Fibroblast of peridontal ligament (primary cell): ENCODE results near the gene LPXN.

Source experiments
- DNase-seq: peaks from one replicate; pipeline ENCODE4 v3.0.0-alpha.2; 2010; ENCODE audit errors: extremely low read depth

LPXN gene

DNA sequence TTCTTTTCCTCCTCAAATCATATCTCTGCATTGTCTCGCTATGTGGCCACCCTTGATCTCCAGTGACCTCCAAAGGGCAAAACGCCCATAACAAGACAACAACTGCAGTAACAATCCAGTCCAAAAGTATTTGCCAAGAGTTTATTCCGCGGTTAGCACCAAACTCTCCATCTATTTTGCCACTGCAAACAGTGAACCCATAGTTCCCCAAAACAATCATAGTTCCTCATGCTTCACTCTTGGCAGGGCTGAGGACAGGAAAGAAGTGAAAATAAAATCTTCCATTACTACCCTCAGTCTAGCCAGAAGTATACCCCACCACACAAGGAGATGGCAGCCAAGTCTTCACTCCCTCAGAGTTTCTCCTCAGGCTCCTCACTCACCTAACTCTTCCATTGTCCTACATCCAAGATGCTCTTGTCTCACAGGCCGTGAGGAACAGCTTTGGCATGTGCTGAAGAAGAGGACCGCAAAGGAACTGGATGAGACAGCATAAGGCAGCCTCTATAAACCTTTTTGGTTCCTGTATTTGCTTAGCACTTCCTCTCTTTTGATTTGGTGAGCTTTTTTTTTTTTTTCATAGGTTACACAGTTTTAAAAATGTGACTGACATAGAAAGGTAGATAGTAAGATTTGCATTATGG lies at the start of gene LPXN:
Gene LPXN (minus strand): TSS at position 480 of the 644 bp plus-strand sequence. CDS start 84 bp downstream, at position 396.
- DNase-seq = peak; percentile 27

DNA sequence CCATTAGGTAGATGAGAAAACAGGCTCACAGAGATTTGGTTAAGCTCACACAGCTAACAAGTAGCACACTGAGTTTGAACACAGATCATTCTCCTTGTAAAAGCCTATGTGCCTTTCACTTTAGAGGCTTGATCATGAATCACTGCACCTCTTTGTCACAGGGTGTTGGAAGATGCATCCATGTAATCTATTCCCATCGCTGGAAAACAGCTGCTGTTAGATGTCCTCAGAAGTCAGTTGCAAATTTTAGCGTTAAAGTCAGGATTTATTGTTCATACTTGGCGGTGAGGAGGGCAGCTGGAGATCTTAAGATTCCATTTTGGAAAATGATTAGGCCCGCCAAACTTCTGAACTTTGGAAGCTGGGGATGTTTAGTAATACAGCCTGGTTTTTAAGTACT lies 49.4 kb upstream of the LPXN start:
- no peak for DNase-seq

DNA sequence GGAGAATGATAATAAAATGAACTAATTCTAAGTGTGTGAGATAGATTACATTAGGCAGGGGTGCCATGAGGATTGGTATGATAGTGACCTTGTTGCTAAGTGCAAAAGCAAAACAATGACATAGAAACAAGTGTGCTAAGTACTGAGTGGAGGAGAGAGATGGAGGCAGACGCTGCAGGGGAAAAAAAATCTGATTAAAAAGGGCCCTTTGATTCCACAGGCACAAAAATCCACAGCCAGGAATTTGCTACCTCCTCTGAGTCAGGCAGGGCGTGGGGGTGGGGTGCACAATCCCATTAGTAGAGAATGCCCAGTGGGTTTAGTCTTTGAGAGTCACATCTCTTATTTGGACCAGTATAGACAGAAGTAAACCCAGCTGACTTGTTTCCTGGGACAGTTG lies 46.7 kb upstream of the LPXN start, which contains the start of gene CNTF:
Gene CNTF (plus strand): TSS at position 322 of the 400 bp plus-strand sequence. CDS start 88 bp downstream, outside the sequence.
- DNase-seq = peak; percentile 7

DNA sequence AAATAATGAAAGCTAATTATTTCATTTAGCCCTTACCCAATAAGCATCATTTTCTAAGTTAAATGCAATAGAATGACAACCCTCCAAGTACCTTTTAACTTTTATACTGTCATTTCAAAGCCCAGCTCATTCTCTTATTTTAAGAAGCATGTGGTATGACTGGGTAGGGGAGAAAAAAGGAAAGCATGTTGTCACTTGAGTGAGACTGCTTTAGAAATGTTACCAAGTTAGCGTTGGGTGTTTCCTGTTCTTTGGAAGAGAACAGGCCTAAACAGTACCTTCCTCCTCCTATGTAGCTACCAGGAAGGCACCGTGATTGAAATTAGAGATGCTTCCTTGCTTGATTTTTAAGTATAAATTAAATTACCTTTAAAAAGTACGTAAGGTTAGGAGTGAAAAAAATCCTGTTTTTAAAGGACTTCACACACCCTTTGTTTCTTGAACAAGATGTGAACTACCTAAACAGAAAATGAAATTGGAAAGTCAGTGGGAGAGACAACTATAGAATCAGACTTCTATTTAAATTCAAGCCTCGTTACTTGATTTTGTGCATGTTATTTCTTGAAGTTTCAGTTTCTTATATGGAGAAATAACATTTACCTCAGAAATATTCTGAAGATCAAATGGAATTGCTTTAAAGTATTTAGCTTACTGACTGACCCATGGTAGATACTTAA lies 46.1 kb upstream of the LPXN start:
- no peak for DNase-seq

DNA sequence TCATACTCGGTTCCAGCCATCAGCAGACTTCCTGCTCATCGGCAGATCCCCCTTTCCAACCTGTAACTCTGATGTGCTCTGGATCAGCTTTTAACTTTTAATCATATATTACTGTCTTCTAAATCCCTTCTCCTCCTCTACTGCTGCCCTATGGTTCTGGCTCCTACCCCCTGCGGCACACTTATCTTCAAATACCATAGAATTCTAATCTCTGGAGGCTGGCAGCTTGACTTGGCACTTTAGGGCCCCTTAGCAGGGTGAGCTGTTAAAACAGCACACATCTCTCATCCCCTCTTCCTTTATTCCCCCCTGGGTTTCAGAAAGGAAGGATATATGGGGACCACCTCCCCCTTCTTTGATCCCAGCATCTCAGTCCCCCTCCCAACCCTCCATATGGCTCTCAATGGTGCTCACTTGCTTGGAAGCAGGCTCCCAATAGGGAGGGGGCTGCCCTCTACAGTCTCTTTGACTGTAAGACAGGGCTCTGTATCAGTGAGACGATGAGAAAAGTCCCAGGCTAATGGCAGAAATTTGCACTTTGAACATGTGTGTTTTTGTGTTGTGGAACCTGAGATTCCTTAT lies 42.4 kb upstream of the LPXN start:
- no peak for DNase-seq

DNA sequence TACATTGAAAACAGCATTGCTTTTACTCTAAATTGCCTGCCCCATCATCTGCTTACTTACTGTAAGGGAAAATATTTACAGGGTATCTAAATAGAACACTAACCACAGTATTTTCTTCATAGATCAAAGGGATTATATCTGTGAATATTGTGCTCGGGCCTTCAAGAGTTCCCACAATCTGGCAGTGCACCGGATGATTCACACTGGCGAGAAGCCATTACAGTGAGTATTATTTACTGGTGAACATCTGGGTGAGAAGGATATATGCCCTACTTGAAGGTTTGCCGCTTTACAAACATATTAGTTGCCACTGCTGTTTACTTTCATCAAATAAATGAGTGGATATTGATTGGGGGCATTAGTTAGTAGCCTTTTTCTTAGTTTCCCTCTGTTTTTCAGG lies 40.9 kb upstream of the LPXN start:
- DNase-seq = peak; percentile 95

DNA sequence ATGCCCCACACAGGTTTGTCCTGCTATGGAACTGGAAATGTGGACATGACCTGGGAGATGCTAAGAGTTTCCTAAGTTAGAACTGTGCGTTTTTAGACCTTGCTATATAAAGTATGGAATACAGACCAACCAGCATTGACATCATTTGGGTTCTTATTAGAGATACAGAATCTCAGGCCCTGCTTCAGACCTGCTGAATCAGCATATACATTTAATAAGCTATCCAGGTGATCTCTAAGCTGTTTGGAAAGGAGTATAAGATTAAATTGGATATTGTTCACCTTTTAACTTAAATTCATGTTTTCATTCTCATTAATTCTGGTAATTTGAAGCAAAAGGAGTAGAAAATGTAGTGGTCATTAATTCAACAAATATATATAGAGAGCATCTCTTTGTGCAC lies 39.9 kb upstream of the LPXN start:
- DNase-seq = no peak

DNA sequence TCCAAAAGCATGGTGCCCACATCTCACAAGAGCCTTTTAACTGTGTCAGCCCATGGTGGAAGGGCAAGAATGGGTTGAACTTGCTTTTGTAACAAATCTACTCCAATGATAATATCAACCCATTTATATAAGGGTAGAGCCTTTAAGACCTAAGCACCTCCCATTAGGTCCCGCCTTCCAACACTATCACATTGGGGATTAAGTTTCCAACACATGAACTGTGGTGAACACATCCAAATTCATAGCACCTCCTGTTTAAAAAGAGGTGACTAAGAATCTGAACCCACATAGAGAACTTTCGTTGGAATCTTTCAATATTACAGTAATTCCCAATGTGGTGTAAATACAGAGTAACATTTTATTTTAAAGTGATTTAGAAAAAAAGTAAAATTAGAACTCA lies 37.6 kb upstream of the LPXN start:
- DNase-seq = no peak

DNA sequence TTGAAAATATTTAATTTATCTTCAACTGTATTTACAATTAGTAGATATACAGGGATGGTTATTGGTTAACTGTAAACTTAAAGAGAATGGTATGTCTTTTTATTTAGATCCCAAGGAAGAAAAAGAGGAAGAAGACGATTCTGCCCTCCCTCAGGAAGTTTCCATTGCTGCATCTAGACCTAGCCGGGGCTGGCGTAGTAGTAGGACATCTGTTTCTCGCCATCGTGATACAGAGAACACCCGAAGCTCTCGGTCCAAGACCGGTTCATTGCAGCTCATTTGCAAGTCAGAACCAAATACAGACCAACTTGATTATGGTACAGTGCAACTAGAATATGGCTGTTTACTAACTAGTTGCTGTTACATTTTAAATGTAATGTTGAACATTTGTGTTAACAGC lies 34.1 kb upstream of the LPXN start:
- DNase-seq = no peak

DNA sequence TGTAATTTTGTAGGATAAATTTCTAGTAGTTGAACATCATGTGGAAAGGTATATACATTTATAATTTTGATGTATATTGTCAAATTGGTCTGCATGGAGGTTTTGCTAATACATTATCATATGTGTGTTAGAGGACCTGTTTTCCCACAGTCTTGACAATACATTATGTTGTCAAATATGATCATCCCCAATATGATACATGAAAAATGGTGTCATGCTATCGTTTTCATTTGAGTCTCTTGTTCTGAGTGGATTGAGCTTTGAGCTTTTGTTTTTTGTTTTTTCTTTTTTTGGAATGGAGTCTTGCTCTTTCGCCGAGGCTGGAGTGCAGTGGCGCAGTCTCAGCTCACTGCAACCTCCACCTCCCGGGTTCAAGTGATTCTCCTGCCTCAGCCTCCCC lies 32.7 kb upstream of the LPXN start:
- DNase-seq = no peak

DNA sequence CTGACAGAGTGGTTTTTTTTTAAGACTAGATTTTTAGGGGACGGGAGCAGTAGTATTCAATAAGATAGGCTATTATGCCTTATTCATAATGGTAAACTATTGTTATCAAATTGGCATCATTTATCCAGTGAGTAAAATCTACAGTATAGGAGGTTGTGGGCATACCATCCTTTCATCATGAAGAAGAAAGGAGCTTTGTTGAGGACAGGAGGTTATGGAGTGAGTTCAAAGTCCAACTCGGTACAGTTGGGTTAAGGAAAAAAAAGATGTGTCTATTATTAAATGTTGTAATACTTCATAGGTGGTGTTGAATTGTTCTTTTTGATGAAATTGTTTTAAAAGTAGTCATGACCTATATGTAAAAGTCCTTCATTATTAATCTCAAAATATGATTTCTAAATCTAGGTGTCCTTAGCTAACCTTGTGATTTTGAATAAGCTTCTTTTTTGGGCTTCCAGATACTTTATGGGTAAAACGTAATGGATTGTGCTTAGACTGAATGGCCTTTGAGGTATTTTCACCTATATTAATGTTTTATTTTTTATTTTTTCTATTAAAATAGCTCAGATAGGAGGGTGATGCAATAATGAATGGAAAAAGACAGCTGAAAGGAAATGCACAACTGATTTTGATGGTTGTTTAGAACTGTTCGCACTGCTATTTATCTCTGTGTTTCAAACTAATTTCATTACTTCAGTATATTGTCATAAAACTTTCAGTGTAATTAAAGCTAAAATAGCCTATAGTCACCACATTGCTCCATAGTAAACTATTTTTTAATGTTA lies 31.5 kb upstream of the LPXN start:
- DNase-seq = no peak

DNA sequence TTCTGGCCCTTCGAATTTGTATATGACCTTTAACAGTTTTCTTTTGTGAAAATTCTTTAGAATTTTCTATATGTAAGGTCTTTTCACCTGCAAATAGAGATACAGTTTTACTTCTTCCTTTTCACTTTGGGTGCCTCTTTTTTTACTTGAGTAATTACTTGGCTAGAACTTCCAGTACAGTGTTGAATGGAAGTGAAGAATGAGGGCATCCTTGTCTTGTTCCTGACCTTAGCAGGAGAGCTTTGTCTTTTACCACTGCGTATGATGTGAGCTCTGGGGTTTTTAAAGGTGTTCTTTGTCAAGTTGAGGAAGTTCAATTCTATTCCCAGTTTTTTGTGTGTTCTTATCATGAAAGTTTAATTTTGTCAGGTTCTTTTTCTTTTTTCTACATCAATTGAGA lies 24.9 kb upstream of the LPXN start:
- no peak for DNase-seq

DNA sequence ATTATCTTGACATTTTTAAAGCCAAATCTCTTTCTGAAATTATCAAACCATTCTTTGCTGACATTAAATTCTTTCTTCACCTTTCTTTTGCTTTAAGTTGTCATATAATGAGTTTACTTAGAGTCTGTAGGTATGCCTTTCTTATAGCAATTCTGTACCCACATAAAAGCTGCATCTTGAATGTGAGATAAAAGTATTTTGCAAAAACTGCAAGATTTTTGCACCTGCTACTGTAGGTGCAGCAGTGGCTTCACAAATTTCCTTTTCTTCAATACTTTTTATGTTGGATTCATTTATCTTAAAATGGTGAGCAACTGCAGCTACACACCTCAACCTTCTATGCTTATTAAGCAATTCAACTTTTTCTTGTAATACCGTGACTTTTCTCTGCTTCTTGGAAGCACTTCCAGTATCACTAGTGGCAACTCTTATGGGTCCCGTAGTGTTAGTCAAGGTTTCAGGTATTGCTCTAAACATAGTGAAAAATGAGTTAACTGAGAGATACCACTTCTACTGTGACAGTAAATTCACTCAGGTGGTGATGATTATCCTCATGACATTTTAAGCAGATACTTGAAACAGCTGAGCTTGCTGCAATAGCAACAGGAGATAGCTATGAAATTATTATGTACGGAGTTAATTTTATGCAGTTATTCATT lies 22.0 kb upstream of the LPXN start:
- no peak for DNase-seq

DNA sequence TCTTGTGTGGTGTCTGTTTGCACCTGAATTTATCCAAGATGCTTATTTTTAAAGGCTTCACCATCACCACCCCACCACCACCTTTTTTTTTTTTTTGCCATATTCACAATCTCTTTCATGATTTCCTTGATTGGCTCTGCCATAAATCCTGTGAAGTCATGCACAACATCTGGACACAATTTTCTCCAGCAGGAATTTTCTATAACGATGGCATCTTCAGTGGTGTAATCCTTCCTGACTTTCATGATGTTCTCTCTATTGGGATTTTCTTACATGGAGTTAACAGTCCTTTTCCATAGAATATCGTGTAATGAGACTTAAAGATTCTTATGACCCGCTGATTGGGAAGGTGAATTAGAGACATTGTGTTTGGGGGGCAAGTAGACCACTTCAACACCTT lies 21.0 kb upstream of the LPXN start:
- DNase-seq = peak; percentile 71

DNA sequence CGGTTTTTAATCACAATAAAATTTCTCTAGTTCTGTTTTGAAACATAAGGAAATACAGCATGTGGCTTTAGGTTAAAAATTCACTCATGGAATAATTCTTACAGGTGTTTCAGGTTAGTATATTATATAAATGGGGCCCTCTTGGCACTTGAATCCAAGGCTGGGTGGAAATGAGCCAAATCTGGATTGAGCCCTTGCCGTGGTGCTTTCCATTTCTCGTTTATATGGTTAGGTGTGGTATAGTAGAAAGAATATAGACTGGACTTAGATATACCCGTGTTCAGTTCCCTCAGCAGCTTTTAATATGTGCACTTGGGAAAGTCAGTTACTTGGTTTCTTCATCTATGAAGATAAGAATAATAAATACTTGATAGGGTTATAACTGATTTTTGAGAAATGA lies 19.2 kb upstream of the LPXN start:
- DNase-seq = no peak

DNA sequence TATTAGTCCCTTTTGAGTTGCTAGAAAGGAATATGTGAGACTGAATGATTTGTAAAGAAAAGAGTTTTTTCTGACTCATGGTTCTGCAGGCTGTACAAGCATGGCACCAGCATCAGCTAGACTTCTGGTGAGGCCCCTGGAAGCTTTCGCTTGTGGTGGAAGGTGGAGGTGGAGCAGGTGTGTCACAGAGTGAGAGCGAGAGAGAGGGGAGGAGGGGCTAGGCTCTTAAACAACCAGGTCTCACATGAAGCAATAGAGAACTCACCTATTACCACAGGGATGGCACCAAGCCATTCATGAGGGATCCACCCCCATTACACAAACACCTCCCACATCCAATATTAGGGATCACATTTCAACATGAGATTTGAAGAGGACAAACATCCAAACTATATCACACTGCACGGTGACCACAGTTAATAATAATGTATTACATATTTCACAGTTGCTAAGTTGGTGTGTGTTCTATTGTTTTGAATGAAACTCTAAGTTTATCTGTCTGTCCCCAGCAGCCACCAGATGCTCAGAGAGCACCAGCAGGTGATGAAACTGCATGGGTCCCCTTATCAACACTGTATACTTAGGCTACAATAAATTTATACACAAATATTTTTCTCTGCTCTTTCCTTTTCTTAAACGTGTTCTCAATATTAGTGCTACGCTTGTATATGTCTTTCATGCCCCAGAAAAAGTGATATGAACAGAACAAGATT lies 17.3 kb upstream of the LPXN start:
- no peak for DNase-seq

DNA sequence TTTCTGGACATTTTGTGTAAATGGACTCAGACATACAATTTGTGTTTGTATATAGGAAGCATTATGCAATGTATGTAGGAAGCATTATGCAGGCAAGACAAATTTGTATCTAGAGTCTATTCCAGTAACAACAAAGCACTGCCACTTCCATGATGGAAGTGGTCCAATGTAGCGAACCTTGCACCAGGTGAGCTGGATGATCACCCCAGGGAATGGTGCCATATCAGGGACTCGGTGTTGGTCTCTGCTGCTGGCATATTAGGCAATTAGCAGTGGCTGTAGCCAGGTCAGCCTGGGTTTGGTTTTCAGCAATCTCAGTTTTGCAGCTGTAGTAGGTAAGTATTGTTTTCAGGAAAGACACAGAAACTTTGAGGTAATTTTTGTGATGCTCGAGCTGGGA lies 16.0 kb upstream of the LPXN start:
- no peak for DNase-seq

DNA sequence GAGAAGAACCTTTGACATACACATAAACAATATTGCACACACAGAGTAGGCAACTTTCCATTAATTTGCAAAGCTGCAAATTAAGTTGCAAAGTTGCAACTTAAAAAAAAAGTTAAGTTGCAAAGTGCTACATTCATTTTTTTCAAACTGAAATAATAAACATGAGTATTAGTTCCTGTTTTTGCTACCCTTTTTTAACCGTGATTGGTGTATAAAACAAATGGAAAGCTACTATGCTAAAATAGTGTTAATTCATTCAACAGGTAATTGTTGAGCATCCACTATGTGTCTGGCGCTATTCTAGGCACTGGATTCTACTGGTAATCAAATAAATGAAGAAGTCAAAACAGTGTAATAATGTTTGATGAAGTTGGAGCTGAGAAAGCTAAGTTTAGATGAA lies 11.3 kb upstream of the LPXN start:
- DNase-seq = no peak

DNA sequence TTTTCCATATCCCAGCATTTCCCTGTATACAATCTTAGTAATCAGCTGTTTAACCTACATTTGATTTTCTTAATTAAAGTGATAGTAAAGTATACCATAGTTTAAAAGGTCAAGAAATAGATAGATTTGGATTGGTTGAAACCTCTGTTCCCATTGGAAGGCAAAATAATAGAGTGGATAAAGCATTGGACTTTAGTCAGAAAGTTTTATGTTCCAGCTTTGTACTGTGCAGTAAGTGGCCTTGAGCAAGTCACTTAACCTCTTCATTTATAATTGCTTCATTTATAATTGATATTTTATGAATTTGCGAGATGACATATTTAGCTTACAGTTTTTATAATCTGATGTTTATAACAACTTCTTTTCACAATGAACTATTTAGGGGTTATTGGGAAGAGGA lies 6.8 kb upstream of the LPXN start:
- no peak for DNase-seq

DNA sequence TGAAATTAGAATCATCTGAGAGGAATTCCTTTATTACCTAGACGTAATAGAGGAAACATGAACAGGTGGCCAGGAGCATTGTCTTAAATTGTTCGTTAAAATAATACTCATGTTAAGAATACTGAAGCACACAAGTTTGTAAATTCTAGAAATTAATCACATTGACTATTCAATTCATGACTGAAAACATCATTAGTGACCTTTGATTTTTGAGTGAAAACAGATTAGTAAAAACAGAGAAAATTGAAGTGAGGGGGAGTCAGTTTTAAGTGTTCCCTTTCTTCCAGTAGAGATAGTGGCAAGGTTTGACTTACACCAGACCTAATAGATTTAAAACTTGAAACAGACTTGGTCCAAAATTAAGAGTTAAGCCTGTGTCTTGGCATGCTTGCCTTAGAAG lies 4.7 kb upstream of the LPXN start:
- DNase-seq = no peak
